Measurements from ENCODE around the gene DYRK2.

Gene DYRK2

DNA sequence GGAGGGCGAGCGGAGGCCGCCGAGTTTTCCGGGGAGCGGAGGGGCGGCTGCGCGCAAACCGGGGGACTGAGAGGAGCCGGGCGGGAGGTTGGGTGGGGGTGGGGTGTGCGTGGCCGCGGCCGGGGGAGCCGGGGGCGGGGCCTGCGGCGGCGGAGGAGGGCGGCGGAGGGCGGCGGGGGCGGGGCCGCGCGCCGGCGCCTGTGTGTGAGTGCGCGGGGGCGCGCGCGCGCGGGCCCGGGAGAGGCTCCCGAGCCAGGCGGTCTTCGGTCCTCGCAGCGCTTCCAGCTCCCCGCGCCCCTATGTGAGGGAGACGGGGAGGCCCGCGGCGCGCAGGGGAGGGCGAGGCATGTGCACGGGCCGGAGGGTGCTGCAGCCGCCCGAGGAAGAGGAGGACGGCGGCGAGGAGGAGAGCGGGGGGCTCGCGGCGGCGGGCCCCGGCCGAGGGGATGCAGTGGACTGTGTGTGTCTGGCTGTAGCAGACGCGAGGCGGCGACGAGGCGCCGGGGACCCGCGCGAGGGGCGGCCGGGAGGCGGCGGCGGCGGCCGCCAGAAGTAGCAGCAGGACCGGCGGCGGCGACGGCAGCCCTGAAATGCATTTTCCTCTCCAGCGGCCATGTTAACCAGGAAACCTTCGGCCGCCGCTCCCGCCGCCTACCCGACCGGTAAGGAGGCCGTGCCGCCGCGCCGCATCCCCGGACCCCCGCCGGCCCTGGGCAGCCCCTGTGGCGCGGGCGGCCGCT lies at the start of gene DYRK2:
Gene DYRK2 (plus strand): TSS at position 225 of the 740 bp plus-strand sequence. CDS start 389 bp downstream, at position 614.
- DNase-seq (ENCODE audit: low read depth), result peak; percentile 65

- DNase-seq (ENCODE audit: low read depth), result no peak
These were observed 48.9 kb upstream of the DYRK2 start for GRCh38 chr12:67599691-67600090.

DNA sequence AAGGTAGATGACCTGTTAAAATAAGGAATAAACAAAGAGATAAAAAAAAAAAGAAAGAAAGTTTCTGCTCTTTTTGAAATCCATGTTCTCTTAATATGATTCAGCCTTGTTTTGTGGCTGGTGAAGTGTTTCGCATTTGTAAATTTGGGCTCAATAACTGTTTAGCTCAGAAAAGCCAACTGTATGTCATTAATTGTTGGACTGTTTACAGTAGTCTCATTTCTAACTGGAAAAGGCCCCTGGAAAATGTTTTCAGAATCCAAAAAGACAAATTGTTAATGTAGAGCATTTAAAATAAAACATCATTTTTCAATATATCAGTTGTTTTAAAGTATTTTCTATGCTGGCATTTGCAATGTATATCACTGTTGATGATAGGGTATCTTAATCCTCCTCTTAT lies 47.4 kb upstream of the DYRK2 start:
- no peak for DNase-seq (ENCODE audit: low read depth)

- DNase-seq (ENCODE audit: low read depth), result no peak
These were observed 39.2 kb upstream of the DYRK2 start for GRCh38 chr12:67609226-67609870.

DNA sequence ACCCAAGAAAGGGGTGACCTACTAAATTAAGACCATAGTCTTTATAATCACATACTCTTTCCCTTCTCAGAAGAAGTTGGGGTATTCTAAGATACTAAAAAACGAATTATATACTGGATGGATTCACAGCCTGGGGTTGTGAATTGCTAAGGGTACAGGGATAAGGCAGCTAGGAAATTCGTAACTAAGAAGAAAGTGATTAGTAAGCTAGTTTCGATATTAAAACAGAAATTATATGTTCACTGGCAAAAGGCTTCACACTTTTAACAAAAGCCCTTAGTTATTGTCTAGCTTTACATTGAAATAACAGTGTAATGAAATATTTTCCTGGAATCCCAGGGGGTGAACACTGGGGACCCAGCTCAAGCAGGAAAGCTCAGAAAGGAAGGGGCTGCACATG lies 35.5 kb upstream of the DYRK2 start:
- no peak for DNase-seq (ENCODE audit: low read depth)

DNA sequence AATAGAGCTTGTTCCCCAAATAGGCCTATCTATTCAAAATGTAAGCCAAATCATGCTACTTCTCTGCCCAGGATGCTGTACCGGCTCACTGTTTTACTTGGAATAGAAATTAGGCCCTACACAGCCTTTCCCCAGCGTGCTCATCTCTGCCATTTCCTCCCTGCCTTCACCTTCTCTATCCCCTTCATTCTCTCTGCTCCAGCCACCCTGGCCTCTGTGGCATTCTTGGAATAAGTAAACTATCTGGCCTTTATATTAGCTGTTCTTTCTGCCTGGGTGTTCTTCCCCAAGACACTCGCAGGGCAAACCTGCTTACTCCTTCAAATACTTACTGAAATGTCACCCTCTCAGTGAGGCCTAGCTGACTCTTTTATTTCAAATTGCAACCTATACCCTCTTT lies 30.9 kb upstream of the DYRK2 start:
- DNase-seq (ENCODE audit: low read depth), result no peak

- DNase-seq (ENCODE audit: low read depth), result no peak
These were observed 30.2 kb upstream of the DYRK2 start for GRCh38 chr12:67618303-67618702.

DNA sequence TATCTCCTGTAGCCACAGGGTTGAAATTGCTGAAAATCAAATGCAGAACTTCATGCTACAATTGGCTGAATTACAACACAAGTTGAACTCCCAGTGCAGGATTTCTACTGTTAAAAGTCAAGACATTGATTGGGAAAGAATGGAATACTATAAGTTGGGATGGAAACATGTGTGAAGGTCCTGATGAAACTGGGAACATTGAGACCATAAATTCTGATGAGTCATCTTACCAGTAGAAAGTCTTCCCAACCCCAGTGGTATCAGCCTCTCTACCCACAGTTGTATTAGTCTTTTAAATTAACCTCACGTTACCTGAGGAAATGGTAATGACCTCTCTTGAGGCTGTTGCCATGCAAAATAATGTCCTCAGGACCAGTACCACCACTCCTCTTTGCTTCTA lies 27.4 kb upstream of the DYRK2 start:
- no peak for DNase-seq (ENCODE audit: low read depth)

DNA sequence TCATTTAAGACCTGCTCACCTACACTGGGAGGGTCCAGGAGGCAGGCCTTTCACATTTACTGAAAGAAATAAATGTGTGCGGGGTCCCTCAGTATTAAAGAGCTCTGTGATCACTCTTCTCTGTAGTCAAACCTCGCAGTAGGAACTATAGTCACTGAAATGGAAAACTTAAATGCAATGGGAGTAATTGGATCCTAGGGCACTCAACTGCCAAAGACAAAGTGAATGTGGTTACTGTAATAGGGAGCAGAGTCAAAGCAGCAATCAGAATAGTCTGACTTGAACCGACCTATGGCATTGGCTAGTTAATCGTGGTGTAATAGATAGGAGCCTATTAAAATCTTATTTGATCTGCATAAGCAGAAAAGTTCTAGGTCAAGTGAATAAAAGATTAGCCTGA lies 26.6 kb upstream of the DYRK2 start:
- no peak for DNase-seq (ENCODE audit: low read depth)

- no peak for DNase-seq (ENCODE audit: low read depth)
These were observed 25.3 kb upstream of the DYRK2 start for GRCh38 chr12:67623259-67623658.

DNA sequence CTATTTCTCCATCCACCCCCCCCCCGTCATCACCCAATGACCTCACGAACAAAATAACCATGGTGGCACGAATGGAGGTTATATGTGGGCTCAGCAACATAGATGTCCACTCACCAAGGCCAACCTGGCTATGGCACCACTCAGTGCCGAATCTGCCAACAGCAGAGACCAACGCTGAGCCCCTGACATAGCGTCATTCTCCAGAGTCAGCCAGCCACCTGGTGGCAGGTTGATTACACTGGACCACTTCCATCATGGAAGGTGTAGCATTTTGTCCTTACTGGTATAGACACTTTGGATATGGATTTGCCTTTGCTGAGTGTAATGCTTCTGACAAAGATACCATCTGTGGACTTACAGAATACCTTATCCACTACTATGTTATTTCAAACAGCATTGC lies 24.2 kb upstream of the DYRK2 start:
- DNase-seq (ENCODE audit: low read depth), result no peak

- no peak for DNase-seq (ENCODE audit: low read depth)
These were observed 23.5 kb upstream of the DYRK2 start for GRCh38 chr12:67625004-67625403.

DNA sequence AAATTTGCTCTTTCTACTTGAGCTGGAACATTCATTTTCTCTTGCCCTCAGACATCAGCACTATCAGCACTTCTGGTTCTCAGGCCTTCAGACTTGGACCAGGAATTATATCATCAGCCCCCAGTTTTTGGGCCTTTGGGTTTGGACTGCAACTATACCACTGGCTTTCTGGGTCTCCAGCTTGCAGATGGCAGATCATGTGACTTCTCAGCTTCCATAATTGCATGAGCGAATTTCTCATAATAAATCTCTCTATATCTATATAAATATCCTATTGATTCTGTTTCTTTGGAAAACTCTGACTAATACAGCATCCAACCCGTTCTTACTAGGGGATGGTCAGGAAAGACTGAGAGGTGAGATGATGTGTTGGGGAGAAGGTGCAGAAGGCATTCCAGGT lies 22.4 kb upstream of the DYRK2 start:
- no peak for DNase-seq (ENCODE audit: low read depth)

DNA sequence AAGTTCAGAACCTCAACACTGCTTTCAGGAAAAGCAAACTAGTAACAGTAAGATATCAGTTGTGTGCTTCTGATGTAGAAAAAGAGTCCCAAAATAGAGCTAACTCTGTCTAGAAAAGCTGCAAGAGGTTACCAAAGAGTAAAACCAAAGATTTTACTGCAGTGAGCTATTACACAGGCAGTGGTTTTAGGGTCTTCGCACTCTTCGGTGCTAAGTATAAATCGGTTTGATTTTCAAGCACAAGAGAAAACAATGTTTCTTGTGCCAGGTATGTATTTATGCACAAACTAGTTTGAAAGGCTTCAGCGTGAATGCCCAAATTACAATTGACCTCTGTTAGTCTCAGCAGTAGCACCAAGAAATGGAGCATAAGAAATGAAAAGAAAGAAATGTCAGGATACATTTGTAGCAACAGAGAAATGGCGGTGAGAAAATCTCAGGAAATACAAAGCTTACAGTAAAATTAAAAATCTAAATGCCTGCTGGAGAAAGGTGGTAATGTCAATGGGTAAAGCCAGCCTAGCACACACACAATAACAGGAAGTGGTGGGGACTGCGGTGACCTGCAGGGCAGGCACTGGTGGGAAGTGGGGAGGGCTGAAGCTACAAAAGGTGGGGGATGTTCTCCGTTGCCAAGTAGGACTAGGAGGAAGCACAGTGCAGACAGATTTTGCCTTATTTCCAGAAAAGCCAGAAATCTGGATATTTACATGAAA lies 18.0 kb upstream of the DYRK2 start:
- DNase-seq (ENCODE audit: low read depth), result peak; percentile 68

- DNase-seq (ENCODE audit: low read depth), result no peak
These were observed 16.5 kb upstream of the DYRK2 start for GRCh38 chr12:67632005-67632404.

DNA sequence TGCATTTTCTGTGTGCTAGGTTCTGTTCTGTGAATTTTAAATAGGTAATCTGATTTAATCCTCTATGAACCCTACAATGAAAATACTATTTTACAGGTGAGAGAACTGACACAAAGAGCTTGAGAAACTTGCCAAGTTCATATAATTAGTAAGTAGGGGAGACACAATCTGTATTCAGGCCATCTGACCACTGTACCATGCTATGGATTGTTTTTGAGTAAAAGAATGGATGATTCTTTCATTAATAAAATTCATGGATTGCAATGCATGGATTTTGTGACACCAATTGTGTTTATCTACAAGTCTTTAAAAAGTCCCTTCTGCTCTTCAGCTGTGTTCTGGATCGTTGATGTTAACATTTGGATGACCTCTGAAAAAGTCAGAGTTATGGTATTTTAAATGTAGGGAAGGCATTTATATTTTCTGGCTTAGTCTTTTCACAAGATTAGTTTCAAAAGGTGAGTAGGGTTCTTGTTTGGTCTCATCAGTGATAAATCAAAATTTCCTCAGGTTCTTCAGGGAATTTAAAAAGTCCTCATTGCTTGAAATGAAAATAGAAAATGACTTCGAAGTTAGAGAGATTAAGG lies 15.4 kb upstream of the DYRK2 start:
- no peak for DNase-seq (ENCODE audit: low read depth)

GRCh38 chr12:67633708-67634107 lies 14.8 kb upstream of the DYRK2 start:
- no peak for DNase-seq (ENCODE audit: low read depth)

- no peak for DNase-seq (ENCODE audit: low read depth)
These were observed 14.2 kb upstream of the DYRK2 start for GRCh38 chr12:67634303-67634761.

GRCh38 chr12:67637718-67638117 lies 10.8 kb upstream of the DYRK2 start:
- no peak for DNase-seq (ENCODE audit: low read depth)

DNA sequence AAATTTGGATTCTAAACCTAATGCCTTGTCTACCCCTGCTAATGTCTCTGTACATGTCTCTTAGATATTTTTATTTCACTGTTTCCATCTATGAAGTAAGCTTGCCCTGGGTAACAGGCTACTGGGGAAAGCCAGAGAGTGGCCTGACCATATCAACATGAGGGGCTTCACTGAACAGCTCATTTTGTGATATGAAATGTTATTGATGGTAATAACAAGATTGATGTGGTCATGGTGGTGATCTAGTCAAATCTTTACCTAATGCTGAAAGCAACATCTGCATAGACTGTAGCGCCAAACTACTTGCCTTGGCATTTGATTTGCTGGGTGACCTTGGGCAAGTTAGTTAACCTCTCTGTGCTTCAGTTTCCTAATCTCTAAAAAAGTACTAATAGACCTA lies 9.9 kb upstream of the DYRK2 start:
- DNase-seq (ENCODE audit: low read depth), result no peak

DNA sequence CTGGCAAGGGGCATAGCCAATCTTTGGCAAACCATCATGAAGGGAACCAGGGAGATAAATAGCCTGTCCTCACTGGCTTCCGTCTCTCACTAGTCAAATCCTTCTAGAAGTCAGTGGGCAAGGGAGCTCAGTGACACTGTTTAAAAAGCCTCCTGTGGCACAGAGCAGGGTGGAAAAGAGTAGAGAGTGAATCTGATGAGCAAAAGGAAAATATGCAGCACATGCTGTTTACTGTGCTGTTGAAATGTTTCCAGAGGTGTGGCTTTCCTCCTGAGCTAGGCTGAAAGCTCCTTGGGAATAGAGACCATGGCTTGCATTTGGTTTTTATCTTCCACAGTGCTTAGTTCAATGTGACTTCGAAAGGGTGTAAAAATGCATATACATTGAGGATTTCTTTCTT lies 7.7 kb upstream of the DYRK2 start:
- no peak for DNase-seq (ENCODE audit: low read depth)

DNA sequence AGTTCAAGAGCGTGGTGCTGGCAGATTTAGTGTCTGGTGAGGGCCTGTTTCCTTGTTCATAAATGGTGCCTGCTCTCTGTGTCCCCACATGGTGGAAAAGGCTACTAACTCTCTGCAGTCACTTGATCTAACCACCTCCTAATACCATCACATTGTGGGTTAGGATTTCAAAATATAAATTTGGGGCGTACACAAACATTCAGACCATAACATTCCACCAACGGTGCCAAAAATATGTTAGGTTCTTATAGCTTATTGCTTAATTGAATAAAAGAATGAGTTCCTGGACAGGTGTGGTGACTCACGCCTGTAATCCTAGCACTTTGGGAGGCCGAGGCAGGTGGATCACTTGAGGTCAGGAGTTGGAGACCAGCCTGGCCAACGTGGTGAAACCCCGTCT lies 3.4 kb upstream of the DYRK2 start:
- DNase-seq (ENCODE audit: low read depth), result no peak

- no peak for DNase-seq (ENCODE audit: low read depth)
These were observed 2.9 kb upstream of the DYRK2 start for GRCh38 chr12:67645601-67646000.
